NCI-H526 (cell line): Measurements from ENCODE around the gene ME2.
A peak's percentile ranks its signal among the peaks of the same experiment; 100 is the strongest.
"Not testable (repeated sequence)": the region's sequence is repeated elsewhere in the genome, so short reads cannot be mapped to it uniquely, and the experiment has no call there.

ENCODE experiments used
- DNase-seq, 2 experiments: peaks; one replicate each; lab custom pipeline; 2025; lab: John Stamatoyannopoulos, UW

Gene ME2

DNA sequence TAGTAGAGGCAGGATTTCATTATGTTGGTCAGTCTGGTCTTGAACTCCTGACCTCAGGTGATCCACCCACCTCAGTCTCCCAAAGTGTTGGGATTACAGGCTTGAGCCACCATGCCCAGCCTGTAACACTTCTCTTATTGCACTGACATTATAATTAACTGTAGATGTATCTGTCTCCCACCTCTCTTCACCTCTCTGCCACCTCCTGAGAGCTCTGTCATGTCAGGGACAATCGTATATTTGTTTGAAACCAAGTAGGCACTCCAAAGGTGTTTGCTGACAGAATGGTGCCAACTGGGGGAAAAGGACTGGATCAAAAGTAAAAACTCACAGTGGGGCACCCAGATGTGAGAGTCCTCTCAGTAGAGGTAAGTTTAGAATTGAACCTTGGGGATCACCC, 17.3 kb upstream of the ME2 start:
- DNase-seq = no peak

DNA sequence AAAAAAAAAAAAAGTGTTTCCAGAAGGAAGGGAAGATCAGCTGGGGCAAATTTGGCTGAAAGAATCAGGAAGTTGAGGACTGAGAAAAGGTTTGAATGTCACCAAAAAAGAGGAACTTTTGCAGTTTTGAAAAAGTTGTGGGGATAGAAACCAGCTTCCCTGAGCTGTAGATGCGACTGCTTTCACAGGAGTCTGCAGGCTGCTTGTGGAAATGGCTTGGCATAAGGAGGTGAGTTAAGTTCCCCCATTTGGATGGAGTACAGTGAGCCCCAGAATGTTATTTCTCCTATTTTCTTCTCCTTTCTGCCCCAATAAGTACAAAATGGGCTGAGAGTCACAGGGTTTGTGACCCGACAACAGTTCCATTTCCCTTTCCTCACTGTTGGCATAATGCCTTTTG, 16.5 kb upstream of the ME2 start:
- DNase-seq = no peak

DNA sequence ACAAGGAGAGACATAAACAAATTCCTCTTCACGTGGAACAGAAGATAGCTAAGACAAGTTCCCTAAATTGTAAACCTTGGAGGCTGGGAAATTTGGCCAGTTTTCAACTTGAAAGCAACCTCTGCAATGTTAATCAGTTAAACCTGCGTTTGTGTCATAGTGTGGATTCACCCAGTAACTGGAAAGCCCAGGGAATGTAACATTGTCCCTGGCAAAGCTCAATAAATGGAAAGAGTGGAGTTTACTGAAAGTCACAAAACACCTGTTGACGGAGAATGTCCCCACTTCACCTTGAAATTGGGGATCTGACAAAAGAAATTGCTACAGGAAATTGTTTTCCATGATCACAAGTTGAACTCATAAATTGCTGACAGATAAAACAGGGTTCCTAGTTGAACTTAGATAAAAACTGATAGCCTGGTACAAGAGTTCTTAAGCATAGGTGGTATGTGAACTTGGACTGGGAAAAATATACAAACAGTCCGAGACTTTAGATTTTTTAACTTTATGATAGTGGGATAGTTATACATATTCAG, 15.0 kb upstream of the ME2 start:
- DNase-seq = no peak

GRCh38 chr18:50866765-50867164, 12.2 kb upstream of the ME2 start:
- DNase-seq = peak; percentile 7 to 21

DNA sequence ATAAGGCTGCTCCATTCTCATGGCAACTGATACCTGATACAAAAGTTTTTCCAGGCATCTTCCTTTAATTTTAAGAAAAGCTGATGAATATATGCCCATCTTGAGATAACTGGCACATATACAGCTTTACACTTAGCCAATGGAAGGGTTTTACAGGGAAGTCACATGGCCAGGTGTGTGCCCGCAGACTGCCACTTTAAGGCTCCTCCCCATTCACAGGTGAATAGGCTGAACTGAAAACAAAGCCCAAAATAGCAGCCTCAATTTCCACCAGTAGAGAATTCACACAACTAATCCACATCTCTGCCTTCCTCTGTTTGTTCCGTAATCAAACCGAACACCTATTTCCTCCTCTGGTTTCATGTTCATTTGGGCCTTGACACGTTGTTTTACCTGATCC, 9.8 kb upstream of the ME2 start:
- no peak for DNase-seq

- no peak for DNase-seq
These were observed 8.6 kb upstream of the ME2 start for GRCh38 chr18:50870138-50870845.

DNA sequence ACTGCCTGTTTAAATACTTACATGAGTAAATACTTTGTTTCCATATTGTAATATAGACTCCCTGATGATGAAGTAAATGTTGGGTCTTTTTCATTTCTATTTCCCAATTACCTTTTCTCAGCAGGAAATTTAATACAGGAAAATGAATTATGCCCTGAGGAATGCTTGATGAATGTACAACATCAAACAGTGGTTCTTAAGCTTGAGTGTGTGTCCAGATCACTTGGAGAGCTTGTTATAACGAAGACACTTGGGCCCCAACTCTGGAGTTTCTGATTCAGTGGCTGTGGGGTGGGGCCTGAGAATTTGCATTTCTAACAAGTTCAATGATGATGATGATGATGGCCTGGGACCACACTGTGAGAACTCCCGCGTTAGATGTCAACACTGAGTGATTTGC, 7.1 kb upstream of the ME2 start:
- DNase-seq = no peak

DNA sequence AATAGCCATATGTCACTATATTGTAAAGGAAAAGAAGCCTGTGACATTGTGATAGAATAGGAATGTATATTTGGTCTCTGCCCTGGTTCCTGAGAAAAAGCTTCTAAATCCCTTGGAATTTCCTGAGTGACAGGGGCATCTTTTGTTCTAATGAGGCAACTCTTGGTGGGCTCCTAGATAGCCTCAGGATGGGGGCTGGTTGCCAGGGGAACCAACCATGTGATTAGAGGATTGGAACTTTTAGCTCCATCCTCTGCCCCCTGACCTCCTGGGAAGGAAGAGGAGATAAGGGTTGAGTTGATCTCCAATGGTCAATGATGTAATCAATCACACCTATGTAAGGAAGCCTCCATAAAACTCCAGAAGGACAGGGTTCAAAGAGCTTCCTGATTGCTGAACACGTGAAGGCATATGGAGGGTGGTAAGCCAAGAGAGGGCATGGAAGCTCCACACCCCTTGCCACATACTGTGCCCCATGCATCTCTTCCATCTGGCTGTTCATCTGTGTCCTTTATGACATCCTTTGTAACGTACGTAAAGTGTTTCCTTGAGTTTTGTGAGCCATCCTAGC, 2.9 kb upstream of the ME2 start:
- no peak for DNase-seq

GRCh38 chr18:50877545-50878265, 1.2 kb upstream of the ME2 start:
- DNase-seq = peak in 1 of 2 experiments; percentile 8

- DNase-seq = peak in 1 of 2 experiments; percentile 34
These were observed 592 bp downstream of the ME2 start for GRCh38 chr18:50879302-50880118.

GRCh38 chr18:50880119-50880465, 1.2 kb downstream of the ME2 start:
- DNase-seq = no peak

DNA sequence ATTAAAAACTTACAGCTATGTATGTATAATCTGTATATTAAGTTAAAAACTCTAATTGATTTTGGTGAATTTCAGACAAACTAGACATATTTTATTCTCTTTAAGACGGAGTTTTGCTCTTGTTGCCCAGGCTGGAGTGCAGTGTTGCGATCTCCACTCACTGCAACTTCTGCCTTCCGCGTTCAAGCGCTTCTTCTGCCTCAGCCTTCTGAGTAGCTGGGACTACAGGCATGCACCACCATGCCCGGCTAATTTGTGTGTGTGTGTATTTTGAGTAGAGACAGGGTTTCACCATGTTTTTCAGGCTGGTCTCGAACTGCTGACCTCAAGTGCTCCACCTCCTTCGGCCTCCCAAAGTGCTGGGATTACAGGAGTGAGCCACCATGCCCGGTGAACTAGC, 2.0 kb downstream of the ME2 start:
- not testable (repeated sequence) for DNase-seq

GRCh38 chr18:50886929-50887328, 8.0 kb downstream of the ME2 start:
- DNase-seq = no peak

DNA sequence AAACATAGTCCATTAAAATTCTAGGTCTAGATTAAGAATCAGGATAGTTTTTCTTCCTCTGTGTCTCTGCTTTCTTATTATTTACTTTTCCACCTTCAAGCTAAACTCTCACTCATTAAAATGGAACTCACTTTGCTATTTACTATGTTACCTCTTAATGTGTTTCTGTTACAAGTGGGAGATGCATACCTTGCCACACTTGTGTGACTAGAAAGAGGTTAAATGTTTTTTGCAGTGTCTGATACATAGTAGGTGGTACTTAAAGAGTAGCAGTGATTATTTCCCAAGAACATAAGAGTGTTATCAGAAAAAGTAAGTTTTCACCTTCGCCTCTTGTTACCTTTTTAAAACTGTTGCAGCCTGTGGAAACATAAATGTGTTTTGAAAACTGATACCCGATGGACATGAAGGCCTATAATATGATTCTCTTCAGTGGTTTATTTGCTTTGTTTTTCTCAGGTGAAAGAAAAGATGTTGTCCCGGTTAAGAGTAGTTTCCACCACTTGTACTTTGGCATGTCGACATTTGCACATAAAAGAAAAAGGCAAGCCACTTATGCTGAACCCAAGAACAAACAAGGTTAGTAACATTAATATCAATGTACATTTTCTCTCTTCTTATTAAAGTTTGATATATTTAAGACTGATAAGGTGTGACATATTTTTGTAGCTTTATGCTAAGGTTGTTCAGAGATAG, 16.6 kb downstream of the ME2 start:
- DNase-seq = no peak

DNA sequence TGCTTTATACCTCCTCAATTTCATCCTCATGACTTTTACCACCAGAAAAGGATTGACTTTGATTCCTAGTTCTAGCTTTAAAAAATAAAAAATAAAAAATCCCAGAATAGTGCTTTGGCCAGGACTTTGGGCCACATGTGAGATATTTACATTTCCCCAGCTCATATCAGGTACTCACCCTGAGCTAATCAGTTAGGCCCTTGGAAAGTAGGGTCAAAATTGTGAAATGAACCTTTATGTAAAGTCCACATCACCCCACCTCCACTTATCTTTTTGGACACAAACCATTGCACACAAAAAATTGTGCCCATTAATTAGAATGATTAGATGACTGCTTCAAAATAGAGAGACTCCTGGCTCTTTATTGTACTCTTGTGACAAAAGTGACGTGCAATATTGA, 17.2 kb downstream of the ME2 start:
- DNase-seq = no peak

DNA sequence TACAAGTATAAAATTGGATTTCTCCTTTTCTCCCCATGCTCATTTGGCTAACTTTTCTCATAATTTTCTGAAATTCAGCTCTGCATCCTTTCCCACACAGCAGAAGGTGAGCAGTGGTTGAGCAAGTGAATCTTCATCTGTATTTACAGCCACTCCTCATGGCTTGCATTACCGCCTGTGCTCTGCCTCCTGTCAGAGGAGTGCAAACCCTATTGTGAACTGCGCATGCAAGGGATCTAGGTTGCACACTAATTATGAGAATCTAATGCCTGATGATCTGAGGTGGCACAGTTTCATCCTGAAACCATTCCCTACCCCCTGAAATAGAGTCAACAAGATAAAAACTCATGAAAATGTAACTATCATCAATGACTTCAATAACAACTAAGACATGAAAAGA, 20.0 kb downstream of the ME2 start:
- no peak for DNase-seq

DNA sequence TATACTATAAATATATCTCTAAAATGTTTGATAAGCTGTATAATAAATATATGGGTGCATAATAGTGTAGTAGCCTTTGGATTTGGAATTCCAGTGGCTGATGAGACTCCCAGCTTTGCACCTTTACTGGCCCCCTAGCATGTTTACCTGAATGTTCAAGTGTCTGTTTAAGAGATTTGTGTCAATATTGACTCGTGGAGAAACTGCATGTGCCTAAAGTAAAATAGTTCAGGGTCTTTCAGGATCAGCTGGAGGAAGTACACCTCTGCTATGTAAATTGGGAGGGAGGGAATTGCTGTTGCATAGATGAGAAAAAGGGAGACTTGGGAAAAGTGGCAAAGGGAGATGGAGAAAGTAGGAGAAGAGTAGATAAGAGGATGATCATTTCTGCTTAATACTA, 23.9 kb downstream of the ME2 start:
- no peak for DNase-seq

- DNase-seq = no peak
These were observed 27.9 kb downstream of the ME2 start for GRCh38 chr18:50906843-50907242.

- DNase-seq = no peak
These were observed 30.3 kb downstream of the ME2 start for GRCh38 chr18:50909261-50909660.

DNA sequence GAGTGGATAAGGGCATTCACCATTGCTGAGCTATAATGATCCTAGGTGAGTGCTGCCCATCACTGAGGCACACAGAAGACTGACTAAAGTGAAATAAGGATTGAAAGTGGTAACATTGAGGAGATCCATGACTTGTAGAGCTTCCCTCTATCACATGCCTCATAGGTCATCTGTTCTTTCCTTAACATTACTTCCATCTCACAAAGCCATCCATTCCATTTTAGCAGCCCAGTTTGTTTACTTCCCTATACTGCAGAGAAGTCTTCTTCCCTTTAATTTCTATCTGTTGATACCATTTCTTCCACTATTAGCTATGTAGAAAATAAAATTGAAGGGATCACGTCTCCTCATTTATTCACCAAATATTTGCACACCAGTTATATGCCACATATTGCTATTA, 32.1 kb downstream of the ME2 start:
- no peak for DNase-seq

- DNase-seq = no peak
These were observed 38.1 kb downstream of the ME2 start for GRCh38 chr18:50917021-50917420.

DNA sequence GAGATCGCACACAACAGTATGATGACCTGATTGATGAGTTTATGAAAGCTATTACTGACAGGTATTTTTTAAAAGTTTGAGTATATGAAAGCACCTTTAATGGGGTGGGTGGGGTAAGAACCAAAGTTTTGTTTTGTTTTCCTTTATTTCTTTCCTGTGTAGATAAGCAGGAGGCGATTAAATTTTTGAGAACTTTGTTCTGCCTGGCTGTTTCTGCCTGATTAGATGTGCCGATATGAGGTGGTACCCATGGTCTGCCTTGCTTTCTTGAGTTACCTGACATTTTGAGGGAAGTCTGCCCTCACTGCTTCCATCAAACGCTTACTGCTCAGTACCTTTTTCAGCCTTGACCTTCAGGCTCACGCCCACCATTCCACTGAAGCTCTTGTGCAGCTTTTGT, 39.2 kb downstream of the ME2 start:
- no peak for DNase-seq
